K562 (cell line): Measurements from ENCODE around the gene SLC8A1. TPM values are rescaled to one million over a fixed set of nuclear protein-coding genes. Genes with fewer than 3 reads are reported as not detected.

ENCODE experiments used
- ATAC-seq: fragments of 200-7000 bp; cut with Tn5 transposase; 3 replicates; pipeline ENCODE4 v1.9.1; 2020; ENCODE audit warnings: moderate library complexity
- BruUV-seq: library from RNA; stranded (reverse); fragments of 400-500 nt; replicated peaks from 2 replicates; lab custom pipeline; 2021; lab: Mats Ljungman, UMichigan
- CTCF ChIA-PET: fragments of 300-600 bp; formaldehyde crosslinking; extraction: SDS; loops from one replicate; lab custom pipeline; 2021; ENCODE audit warnings: low intra/inter-chr PET ratio; lab: Yijun Ruan, JAX
- POLR2A ChIA-PET: fragments of 300-600, 350-650 bp; sonication (Branson Sonifier 250); formaldehyde crosslinking; extraction: SDS; loops from one replicate; lab custom pipeline; 2021; ENCODE audit warnings: antibody characterized with exemption, inconsistent platforms; lab: Yijun Ruan, JAX
- DNase-seq, 4 experiments: peaks; one replicate each; pipeline versions ENCODE4 v3.0.0 to v3.0.0-alpha.2; 2011 to 2018; ENCODE audit warnings: low spot score in 3 of 4, mixed read lengths in 3 of 4; ENCODE audit errors: extremely low read depth in 1 of 4
- FAIRE-seq: peaks from 2 replicates; lab custom pipeline; 2011; peaks lifted over from hg19 to GRCh38; lab: Jason Lieb, UNC
- H2AFZ ChIP-seq: 2 replicates; pipeline ENCODE4 v1.6.0; 2011; ENCODE audit warnings: low read depth, low read length, control low read depth, inconsistent platforms
- H3K27ac ChIP-seq: fragments of 200-600 bp; 3 replicates; pipeline ENCODE4 v1.8.0; 2011; ENCODE audit warnings: low read depth, mild to moderate bottlenecking, control low read depth, inconsistent platforms, low read length, moderate library complexity, mixed read lengths; ENCODE audit errors: extremely low read depth
- H3K27me3 ChIP-seq, 2 experiments: fragments of 300-600 bp in 1 of 2; 2 replicates in 1 of 2; 3 replicates in 1 of 2; pipeline versions ENCODE4 v1.6.0 to v1.8.0; 2011; ENCODE audit warnings: inconsistent platforms in 2 of 2, low read length in 2 of 2, mild to moderate bottlenecking in 1 of 2, mixed read lengths in 1 of 2, moderate library complexity in 1 of 2; ENCODE audit not compliant: control insufficient read depth in 2 of 2, insufficient read depth in 2 of 2
- H3K36me3 ChIP-seq: fragments of 300-600 bp; 3 replicates; pipeline ENCODE4 v1.8.0; 2011; ENCODE audit warnings: mild to moderate bottlenecking, low read length, inconsistent platforms; ENCODE audit not compliant: control insufficient read depth, insufficient read depth
- H3K4me1 ChIP-seq, 2 experiments: fragments of 200-600 bp in 1 of 2; replicated peaks in 1 of 2; 2 replicates in 1 of 2; 3 replicates in 1 of 2; pipeline versions ENCODE4 v1.5.1 to v1.8.0; 2011; ENCODE audit warnings: inconsistent platforms in 2 of 2, low read length in 2 of 2, mild to moderate bottlenecking in 1 of 2, mixed read lengths in 1 of 2, moderate library complexity in 1 of 2; ENCODE audit not compliant: control insufficient read depth in 2 of 2, insufficient read depth in 2 of 2
- H3K4me2 ChIP-seq: 2 replicates; pipeline ENCODE4 v1.6.1; 2011; ENCODE audit warnings: low read length, control low read depth, inconsistent platforms, mixed read lengths; ENCODE audit not compliant: insufficient read depth
- H3K4me3 ChIP-seq: fragments of 200-600 bp; sonication (generic), shearing (Covaris generic); 2 replicates; pipeline ENCODE4 v1.5.1; 2016; ENCODE audit warnings: control low read depth, inconsistent platforms
- H3K79me2 ChIP-seq: fragments of 200-600 bp; 3 replicates; pipeline ENCODE4 v1.8.0; 2011; ENCODE audit warnings: low read length, inconsistent platforms; ENCODE audit not compliant: control insufficient read depth, insufficient read depth
- H3K9ac ChIP-seq, 2 experiments: 2 replicates each; pipeline versions ENCODE4 v1.6.0 to v1.6.1; 2011; ENCODE audit warnings: low read depth in 2 of 2, low read length in 2 of 2, control low read depth in 1 of 2, inconsistent platforms in 1 of 2, mild to moderate bottlenecking in 1 of 2, mixed read lengths in 1 of 2; ENCODE audit not compliant: insufficient read depth in 1 of 2
- H3K9me1 ChIP-seq: one replicate; pipeline ENCODE4 v1.6.0; 2011; ENCODE audit warnings: inconsistent platforms, mild to moderate bottlenecking, low read length, moderate library complexity; ENCODE audit not compliant: control insufficient read depth, insufficient read depth
- H3K9me3 ChIP-seq: replicated peaks from 2 replicates; pipeline ENCODE4 v1.5.1; 2011; ENCODE audit warnings: low read depth, low read length, inconsistent platforms; ENCODE audit not compliant: control insufficient read depth, insufficient read depth
- H4K20me1 ChIP-seq: replicated peaks from 2 replicates; pipeline ENCODE4 v1.6.1; 2011; ENCODE audit warnings: low read length, inconsistent platforms, mixed read lengths; ENCODE audit not compliant: control insufficient read depth, insufficient read depth
- ATF1 ChIP-seq, 2 experiments: fragments of 450-650 bp in 1 of 2; IDR thresholded peaks; 2 replicates each; pipeline ENCODE4 v1.6.1; 2016; ENCODE audit warnings: missing compliant biosample characterization in 1 of 2, missing genetic modification characterization in 1 of 2
- CCAR2 ChIP-seq: fragments of 200-400 bp; formaldehyde crosslinking; IDR thresholded peaks from 2 replicates; pipeline ENCODE4 v1.6.1; 2017; ENCODE audit warnings: mild to moderate bottlenecking, low read depth, low read length
- CHD1 ChIP-seq: fragments of 200-600 bp; sonication (generic); IDR thresholded peaks from one replicate; pipeline ENCODE4 v1.6.1; 2012; ENCODE audit warnings: mild to moderate bottlenecking, moderate library complexity, low read length, inconsistent platforms
- CHD2 ChIP-seq: IDR thresholded peaks from 2 replicates; pipeline ENCODE4 v1.6.1; 2011; ENCODE audit warnings: low read depth, low read length
- DLX4 ChIP-seq: fragments of 250-450 bp; sonication (Bioruptor Pico); IDR thresholded peaks from 2 replicates; pipeline ENCODE4 v1.6.1; 2021; ENCODE audit warnings: mild to moderate bottlenecking
- DNMT1 ChIP-seq: fragments of 450-650 bp; IDR thresholded peaks from 2 replicates; pipeline ENCODE4 v1.6.1; 2016; ENCODE audit warnings: antibody characterized with exemption, mild to moderate bottlenecking
- ELF1 ChIP-seq: fragments of 200-800 bp; sonication (Bioruptor generic); IDR thresholded peaks from 2 replicates; pipeline ENCODE4 v1.6.1; 2016; ENCODE audit warnings: missing genetic modification characterization, missing compliant biosample characterization
- GTF2A2 ChIP-seq: IDR thresholded peaks from 2 replicates; pipeline ENCODE4 v1.6.1; 2016; ENCODE audit warnings: mild to moderate bottlenecking, missing genetic modification characterization, missing compliant biosample characterization
- HMG20A ChIP-seq: fragments of 450-650 bp; formaldehyde crosslinking; conservative IDR thresholded peaks from 2 replicates; pipeline ENCODE4 v1.4.0; 2020; ENCODE audit warnings: mild to moderate bottlenecking, mixed read lengths
- HNRNPK ChIP-seq: fragments of 200-400 bp; formaldehyde crosslinking; IDR thresholded peaks from one replicate; pipeline ENCODE4 v1.6.1; 2018; ENCODE audit warnings: mild to moderate bottlenecking, low read depth, low read length; ENCODE audit not compliant: poor library complexity, severe bottlenecking
- MEIS2 ChIP-seq: fragments of 450-650 bp; IDR thresholded peaks from 2 replicates; pipeline ENCODE4 v1.6.1; 2014; ENCODE audit warnings: mild to moderate bottlenecking; ENCODE audit not compliant: partially characterized antibody
- NR4A1 ChIP-seq, 2 experiments: fragments of 250-450 bp in 1 of 2; fragments of 450-650 bp in 1 of 2; sonication (Bioruptor Pico) in 1 of 2; IDR thresholded peaks; 2 replicates each; pipeline versions ENCODE4 v1.4.0 to v1.6.1; 2016 to 2020; ENCODE audit warnings: mild to moderate bottlenecking in 2 of 2, missing compliant biosample characterization in 1 of 2, missing genetic modification characterization in 1 of 2, moderate library complexity in 1 of 2
- POLR3A ChIP-seq: IDR thresholded peaks from 2 replicates; pipeline ENCODE4 v1.6.1; 2011; ENCODE audit warnings: borderline replicate concordance, mild to moderate bottlenecking, moderate library complexity; ENCODE audit not compliant: insufficient read length, insufficient read depth; ENCODE audit errors: extremely low read depth
- PRPF4 ChIP-seq: fragments of 200-400 bp; formaldehyde crosslinking; IDR thresholded peaks from one replicate; pipeline ENCODE4 v1.6.1; 2017; ENCODE audit warnings: low read length, low read depth, mild to moderate bottlenecking; ENCODE audit not compliant: insufficient read depth, poor library complexity, severe bottlenecking
- SNIP1 ChIP-seq: fragments of 450-650 bp; IDR thresholded peaks from 2 replicates; pipeline ENCODE4 v1.7.1; 2017; ENCODE audit warnings: low read depth, mild to moderate bottlenecking
- ZNF655 ChIP-seq: fragments of 250-450 bp; sonication (Bioruptor Pico); IDR thresholded peaks from 2 replicates; pipeline ENCODE4 v1.5.0; 2021
- ZNF696 ChIP-seq: fragments of 250-450 bp; sonication (Bioruptor Pico); conservative IDR thresholded peaks from 2 replicates; pipeline ENCODE4 v1.4.0; 2020; ENCODE audit warnings: mild to moderate bottlenecking, moderate library complexity
- ZNF77 ChIP-seq: fragments of 250-450 bp; sonication (Bioruptor Pico); IDR thresholded peaks from 2 replicates; pipeline ENCODE4 v1.5.0; 2020
- WGBS: fragments of 100-300 bp; shearing (Covaris generic); methylation state at CpG from one replicate; pipeline ENCODE4 v1.1.6; 2016; ENCODE audit warnings: low coverage, mixed read lengths; ENCODE audit not compliant: insufficient coverage; ENCODE audit errors: missing lambda C conversion rate; 5-methylcytosine and 5-hydroxymethylcytosine counted together
- in situ Hi-C: fragments of 300-500 bp; cut with MboI; formaldehyde crosslinking; loops from 4 replicates; pipeline ENCODE4 v1.15.0; 2018; ENCODE audit warnings: inconsistent platforms, mixed read lengths
- intact Hi-C: fragments of 100-400 bp; cut with micrococcal nuclease; formaldehyde crosslinking; loops from 2 replicates; pipeline ENCODE4 v1.14.2; 2022
- polyA plus RNA-seq, 8 experiments: library from polyadenylated mRNA; depleted of rRNA in 4 of 8; stranded (reverse) in 5 of 8; unstranded in 3 of 8; fragments of >200 nt; fragmentation: Nextera tagmentation in 2 of 8; fragmentation: Illumina TruSeq in 1 of 8; extraction: Ambion mirVana in 2 of 8; extraction: Trizol in 1 of 8; gene quantifications; 2 replicates each; pipeline versions ENCODE4 v1.2.1 to v1.2.3, GENCODE V29; 2011 to 2014; ENCODE audit warnings: inconsistent platforms in 1 of 8, missing spikeins in 1 of 8
- total RNA-seq, 7 experiments: library from RNA; depleted of rRNA in 6 of 7; stranded (reverse); fragments of >200 nt in 6 of 7; fragmentation: Illumina TruSeq in 2 of 7; extraction: Trizol in 2 of 7; gene quantifications; 2 replicates each; pipeline versions ENCODE4 v1.2.1 to v1.2.3, GENCODE V29; 2011 to 2021; ENCODE audit warnings: low replicate concordance in 1 of 7
- TF ChIP-seq, protein P1 (sequence below): fragments of 450-650 bp; IDR thresholded peaks from 2 replicates; pipeline ENCODE4 v1.6.1; 2017; ENCODE audit warnings: antibody characterized with exemption, mild to moderate bottlenecking

SLC8A1 gene
- total and polyA plus RNA-seq, 9 of the 15 experiments (the other 6 are each of a cell fraction or from before 2014, with no cell fraction given) = not detected

DNA sequence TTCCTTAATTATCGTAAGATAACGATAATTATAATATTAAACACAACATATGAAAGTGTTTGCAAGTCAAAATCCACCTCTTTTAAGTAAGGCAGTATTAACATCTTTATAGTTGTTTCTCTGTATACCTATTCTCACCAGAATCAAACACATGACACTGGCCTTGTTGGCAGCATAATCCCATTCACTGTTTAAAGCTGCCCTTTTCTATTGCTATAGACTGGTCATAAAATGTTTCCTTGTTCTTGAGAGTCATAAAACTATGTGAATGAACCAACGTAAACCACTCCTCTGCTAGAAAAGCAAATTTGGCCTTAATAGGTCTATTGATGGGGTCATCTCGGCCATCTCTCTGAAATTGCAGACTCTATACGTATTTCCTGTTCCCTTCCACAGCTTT is 293.1 kb downstream of the SLC8A1 start:
- ChIA-PET CTCF (no interaction called here), POLR2A (interaction anchor here (0.7 kb wide), 1 partner anchor 8 kb away, joined by 4 read pairs; no protein-coding TSS in a partner anchor)
- no peak for FAIRE-seq
- Histone ChIP-seq H3K4me3 (no peak overlapping the region), H3K27ac (no peak overlapping the region), H3K79me2 (no peaks in the 10 kb centered on the region), H3K9ac (no peak overlapping the region), H3K9me1 (no peaks in the 10 kb centered on the region), H3K27me3 (no peaks in the 10 kb centered on the region), H2AFZ (no peak overlapping the region), H4K20me1 (no peaks in the 10 kb centered on the region), H3K36me3 (no peaks in the 10 kb centered on the region), H3K4me1 (no peaks in the 10 kb centered on the region), H3K9me3 (no peaks in the 10 kb centered on the region), H3K4me2 (no peak overlapping the region)
- in situ Hi-C loops (no loop called here), intact Hi-C loops (no loop called here)
- BruUV-seq = no TSS peak
- no peak for ATAC-seq
- 0% methylated on average over 5 of the region's 5 CpGs for WGBS
- DNase-seq = no peak
- TF ChIP-seq, protein P1, sequence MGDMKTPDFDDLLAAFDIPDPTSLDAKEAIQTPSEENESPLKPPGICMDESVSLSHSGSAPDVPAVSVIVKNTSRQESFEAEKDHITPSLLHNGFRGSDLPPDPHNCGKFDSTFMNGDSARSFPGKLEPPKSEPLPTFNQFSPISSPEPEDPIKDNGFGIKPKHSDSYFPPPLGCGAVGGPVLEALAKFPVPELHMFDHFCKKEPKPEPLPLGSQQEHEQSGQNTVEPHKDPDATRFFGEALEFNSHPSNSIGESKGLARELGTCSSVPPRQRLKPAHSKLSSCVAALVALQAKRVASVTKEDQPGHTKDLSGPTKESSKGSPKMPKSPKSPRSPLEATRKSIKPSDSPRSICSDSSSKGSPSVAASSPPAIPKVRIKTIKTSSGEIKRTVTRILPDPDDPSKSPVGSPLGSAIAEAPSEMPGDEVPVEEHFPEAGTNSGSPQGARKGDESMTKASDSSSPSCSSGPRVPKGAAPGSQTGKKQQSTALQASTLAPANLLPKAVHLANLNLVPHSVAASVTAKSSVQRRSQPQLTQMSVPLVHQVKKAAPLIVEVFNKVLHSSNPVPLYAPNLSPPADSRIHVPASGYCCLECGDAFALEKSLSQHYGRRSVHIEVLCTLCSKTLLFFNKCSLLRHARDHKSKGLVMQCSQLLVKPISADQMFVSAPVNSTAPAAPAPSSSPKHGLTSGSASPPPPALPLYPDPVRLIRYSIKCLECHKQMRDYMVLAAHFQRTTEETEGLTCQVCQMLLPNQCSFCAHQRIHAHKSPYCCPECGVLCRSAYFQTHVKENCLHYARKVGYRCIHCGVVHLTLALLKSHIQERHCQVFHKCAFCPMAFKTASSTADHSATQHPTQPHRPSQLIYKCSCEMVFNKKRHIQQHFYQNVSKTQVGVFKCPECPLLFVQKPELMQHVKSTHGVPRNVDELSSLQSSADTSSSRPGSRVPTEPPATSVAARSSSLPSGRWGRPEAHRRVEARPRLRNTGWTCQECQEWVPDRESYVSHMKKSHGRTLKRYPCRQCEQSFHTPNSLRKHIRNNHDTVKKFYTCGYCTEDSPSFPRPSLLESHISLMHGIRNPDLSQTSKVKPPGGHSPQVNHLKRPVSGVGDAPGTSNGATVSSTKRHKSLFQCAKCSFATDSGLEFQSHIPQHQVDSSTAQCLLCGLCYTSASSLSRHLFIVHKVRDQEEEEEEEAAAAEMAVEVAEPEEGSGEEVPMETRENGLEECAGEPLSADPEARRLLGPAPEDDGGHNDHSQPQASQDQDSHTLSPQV = no peak
- TF ChIP-seq HMG20A (CRISPR knock-in tag) (no peak), CCAR2 (no peak), SNIP1 (no peak), DLX4 (CRISPR knock-in tag) (no peak), POLR3A (no peak), ELF1 (no peak), ZNF655 (no peak), MEIS2 (no peak), ZNF77 (CRISPR knock-in tag) (no peak), NR4A1 (CRISPR knock-in tag; IDR thresholded peaks at IDR 0.05) (no peak), NR4A1 (tag; IDR thresholded peaks at IDR 0.05) (no peak), GTF2A2 (tag) (no peak), DNMT1 (no peak), CHD1 (no peak), HNRNPK (no peak), PRPF4 (no peak), ATF1 (CRISPR knock-in tag; IDR thresholded peaks at IDR 0.05) (no peak), ATF1 (tag; IDR thresholded peaks at IDR 0.05) (no peak), CHD2 (no peak), ZNF696 (CRISPR knock-in tag) (no peak)
